Activated T-cell treated with anti-CD3 and anti-CD28 coated beads for 48 hours (primary cell): ENCODE measurements around the gene COG5.
"Not testable (repeated sequence)": the region's sequence is repeated elsewhere in the genome, so short reads cannot be mapped to it uniquely, and the experiment has no call there.

Experiments used
- DNase-seq: peaks from one replicate; pipeline ENCODE4 v3.0.0-alpha.2; 2020; ENCODE audit warnings: low read depth

Gene COG5

DNA sequence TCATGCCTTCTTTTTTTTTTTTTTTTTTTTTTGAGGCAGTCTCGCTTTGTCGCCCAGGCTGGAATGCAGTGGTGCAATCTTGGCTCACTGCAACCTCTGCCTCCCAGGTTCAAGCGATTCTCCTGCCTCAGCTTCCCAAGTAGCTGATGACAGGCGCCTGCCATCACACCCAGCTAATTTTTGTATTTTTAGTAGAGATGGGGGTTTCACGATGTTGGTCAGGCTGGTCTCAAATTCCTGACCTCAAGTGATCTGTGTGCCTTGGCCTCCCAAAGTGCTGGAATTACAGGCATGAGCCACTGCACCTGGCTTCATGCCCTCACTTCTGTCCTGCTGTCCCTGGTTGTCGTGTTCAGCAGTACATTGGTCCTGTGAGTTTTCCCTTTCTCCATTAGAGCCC, 342.9 kb downstream of the COG5 start:
- DNase-seq = not testable (repeated sequence)

DNA sequence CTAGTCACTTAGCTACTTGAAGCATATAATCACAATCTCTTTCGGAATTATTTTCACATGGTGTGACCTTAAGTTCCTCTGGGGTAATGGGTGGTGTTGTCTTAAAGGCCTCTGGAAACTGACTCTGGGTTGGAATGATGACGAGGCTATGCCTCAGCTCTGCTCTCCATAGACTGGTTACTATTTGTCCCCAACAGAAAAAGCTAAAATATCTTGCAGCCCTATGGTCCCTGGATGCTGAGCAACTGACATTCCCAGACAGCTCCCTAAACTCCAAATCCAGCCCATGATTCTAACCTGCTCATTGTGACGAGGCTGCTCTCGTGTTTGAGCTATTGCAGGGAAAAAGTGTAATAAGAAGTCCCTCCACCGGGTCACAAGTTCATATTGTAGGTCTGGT, 343.4 kb downstream of the COG5 start:
- no peak for DNase-seq

DNA sequence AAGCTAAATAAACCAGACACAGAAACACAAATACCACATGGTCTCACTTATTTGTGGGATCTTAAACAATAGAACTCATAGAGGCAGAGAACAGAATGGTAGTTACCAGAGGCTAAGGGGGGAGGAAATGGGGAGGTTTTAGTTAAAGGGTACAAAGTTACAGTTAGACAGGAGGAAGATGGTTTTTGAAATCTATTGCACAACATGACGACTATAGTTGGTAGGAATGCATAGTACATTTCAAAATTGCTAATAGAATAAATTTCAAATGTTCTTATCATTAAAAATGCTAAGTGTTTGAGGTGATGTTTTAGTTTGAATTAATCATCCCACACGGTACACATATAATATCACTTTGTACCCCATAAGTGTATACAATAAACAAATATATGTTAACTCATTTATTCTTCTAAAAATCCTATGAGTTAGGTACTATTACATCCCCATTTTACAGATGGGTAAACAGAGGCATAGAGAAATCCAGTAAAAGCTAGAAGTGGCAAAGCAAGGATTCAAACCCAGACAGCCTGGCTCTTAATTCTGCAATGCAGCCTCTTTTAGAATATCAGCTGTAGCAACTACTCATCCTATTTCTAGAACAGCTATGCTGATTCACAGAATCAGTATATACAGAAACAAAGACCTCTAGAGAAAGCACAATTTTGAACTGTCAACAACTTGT, 344.0 kb downstream of the COG5 start:
- no peak for DNase-seq

DNA sequence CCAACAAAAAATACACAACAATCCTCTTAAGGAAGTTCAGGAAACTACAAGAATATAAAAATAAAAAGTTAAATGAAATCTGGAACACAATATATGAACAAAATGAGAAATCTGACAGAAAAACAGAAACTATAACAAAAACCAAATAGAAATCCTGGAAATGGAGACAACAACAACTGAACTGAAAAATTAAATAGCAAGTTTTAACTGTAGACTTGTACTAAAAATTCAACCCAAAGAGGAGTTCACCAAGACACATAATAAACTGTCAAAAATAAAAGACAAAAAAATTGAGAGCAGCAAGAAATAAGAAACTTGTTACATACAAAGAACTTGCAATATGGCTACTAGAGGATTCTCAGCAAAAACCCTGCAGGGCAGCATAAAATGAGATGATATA, 349.8 kb downstream of the COG5 start:
- no peak for DNase-seq

DNA sequence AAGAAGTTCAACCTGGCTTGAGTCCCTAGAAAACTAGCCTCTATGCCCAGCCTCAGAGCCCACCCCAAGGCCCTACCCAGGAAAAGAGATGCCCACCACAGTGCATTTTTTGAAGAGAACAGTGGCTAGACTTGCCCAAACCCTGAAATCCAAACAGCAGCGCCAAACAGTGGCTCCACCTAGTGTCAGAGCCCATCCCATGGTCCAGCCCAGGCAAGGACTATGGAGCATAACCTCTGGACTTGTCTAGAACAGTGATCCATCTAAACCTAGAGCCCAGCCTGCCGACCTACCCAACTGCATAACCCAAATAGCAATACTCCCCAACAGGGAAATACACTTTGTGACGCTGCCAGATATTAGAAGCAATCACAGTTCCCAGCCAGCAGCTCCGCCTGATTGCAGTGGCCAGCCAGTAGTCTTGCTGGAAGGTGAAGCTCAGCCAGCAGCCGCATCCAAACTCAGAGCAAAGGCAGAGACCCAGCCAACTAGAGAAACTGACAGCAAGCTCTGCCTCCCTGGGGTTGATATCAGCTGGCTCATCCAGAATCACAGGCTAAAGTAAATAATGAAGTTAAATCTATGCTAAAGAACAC, 350.4 kb downstream of the COG5 start:
- DNase-seq = no peak

- DNase-seq = no peak
Observed at GRCh38 chr7:107212725-107213124, 351.0 kb downstream of the COG5 start.

DNA sequence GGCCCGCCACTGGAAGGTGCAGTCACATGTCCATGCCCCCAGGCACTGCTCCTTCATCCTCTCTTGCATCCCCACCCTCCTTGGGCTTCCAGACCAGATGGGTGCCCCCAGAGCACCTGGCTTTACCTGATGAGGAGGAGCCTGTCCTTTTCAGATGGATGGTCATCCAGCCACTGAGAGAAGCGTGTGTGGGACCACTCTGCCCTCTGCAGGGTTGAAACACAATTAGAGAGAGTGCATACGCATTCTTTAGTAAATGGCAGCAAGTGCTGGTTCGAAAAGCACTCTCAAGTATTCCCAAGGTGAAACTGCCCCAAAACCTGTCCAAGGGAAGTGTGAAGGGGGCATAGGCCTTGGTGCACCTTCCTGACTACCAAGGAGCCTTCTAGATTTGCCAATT, 353.3 kb downstream of the COG5 start:
- DNase-seq = no peak

DNA sequence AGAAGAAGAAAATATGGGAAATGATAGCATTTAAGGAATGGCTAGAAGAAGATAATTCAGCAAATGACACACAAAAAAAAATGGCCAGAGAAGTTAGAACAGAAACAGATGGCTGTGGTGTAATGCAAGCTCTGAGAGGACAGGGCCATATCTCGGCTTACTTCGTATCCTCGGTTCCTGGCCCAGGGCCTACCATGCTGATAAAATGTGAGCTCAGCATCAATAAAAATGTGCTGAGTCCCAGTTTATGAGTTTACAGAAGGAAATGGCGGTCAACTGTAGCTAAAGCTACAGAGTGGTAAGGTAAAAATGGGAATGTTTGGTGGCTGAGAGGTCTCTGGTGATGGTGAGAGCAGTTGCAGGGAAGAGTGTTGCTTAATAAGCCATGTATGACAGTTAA, 354.2 kb downstream of the COG5 start:
- DNase-seq = no peak

DNA sequence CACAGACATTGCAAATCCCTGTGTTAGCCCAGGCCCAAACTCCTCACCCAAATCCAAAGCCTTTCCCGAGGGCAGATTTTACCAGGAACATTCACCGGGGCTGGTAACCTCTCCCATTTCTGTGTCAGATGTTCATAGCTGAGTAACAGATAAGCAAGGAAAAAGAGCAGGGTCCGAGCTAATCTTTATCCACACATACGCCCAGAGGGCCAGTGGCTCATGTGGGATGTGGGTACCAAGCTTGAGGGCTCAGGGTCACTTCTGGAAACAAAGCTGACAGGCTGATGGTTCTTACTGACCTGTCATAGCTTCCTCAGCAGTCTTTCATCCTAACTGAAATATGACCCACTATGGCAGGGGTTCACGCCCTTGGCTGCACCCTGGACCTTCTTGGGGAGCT, 355.2 kb downstream of the COG5 start:
- DNase-seq = no peak

GRCh38 chr7:107208024-107208521, 355.6 kb downstream of the COG5 start:
- DNase-seq = no peak

- DNase-seq = no peak
Observed at GRCh38 chr7:107207459-107207858, 356.3 kb downstream of the COG5 start.

GRCh38 chr7:107206706-107207105, 357.0 kb downstream of the COG5 start:
- no peak for DNase-seq

DNA sequence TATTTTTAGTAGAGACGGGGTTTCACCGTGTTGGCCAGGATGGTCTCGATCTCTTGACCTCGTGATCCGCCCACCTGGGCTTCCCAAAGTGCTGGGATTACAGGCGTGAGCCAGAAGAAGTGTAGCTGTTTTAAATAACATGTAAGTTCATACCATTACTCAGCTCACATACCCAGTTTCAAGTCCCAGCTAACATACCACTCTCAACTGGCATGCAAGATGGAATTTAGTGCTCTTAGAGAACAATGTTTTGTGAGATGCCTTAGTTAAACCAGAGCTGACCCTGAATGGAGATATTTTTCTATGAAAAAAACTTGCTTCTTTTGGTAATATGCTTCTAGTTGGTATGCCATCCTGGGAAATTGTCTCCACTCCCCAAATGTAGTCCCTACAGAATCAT, 357.6 kb downstream of the COG5 start:
- DNase-seq = no peak

- DNase-seq = no peak
Observed at GRCh38 chr7:107203607-107204006, 360.1 kb downstream of the COG5 start.

GRCh38 chr7:107201795-107202450, 361.8 kb downstream of the COG5 start:
- DNase-seq = peak; percentile 17

DNA sequence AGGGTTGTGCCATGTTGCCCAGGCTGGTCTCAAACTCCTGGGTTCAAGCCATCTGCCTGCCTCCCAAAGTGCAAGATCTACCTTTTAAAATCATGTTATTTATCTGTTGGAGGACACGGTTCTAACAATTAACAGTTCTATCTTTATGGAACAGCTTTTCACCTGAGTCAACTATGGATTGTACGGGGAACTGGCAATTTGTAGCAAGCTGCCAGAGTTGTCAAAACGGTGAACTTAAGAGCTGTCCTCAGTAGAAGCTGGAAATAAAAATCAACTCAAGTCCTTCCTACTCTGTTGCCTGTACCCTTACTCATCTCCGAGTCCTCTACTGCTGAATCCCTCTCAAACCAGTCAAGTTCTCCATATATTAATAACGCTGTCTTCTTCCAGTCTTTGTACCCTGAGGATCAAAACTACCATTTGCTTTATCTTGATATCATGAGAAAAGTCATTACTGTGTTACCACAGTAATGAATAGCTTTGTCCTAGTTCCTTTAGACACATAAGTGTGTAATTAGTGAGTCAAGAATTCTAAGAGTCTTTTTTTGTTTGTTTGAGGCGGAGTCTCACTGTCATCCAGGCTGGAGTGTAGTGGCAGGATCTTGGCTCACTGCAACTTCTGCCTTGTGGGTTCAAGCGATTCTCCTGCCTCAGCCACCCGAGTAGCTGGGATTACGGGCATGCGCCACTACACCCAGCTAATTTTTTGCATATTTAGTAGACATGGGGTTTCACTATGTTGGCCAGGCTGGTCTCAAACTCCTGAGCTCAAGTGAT, 366.7 kb downstream of the COG5 start:
- DNase-seq = no peak

DNA sequence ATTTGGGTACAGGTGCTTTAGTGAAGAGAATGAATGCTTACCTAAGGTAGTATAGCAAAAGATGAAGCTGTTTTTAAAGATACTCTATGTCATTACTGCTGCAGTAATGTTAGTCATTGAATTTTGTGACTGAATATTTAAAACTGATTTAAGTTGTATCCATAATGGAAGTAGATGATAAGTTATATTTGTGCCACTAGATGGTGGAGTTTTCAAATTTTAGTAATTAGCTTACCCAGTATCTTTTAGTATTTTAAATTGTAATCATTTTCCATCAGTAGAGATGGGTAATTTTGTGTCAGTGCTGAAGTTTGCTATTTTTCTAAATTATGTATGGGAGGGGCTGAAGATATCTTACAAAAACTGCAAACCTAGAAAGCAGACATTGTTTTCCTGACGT, 369.7 kb downstream of the COG5 start:
- DNase-seq = no peak

DNA sequence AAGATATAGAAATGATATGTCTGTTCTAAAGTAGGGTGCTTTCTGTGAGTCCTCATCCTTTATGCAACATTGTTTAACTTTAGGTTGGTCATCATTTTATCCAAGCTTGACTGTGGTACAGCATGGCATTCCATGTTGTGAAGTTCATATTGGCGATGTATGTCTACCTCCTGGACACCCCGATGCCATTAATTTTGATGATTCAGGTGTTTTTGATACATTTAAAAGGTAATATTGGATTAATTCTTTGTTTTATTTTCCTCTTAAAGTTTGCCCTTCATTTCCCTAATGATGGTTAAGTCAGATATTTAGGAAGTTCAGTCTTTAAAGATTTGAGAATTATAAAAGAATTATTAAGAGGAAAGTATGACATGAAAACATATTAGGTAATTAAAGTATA, 373.6 kb downstream of the COG5 start:
- no peak for DNase-seq

GRCh38 chr7:107187774-107188173, 375.9 kb downstream of the COG5 start:
- no peak for DNase-seq

DNA sequence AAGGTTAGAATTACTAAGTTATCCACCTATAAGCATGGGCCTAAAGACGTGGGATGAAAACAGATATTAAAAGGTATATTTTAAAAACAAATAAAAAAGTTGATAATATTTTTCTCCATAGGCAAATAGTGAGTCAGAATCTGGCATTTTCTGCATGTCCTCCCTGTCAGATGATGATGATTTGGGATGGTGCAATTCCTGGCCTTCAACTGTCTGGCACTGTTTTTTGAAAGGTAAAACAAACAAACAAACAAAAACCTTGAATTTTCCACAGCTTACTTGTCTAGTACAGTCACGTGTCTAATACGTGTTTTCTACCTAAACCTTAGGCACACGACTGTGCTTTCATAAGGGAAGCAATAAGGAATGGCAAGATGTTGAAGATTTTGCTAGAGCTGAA, 377.5 kb downstream of the COG5 start:
- no peak for DNase-seq

GRCh38 chr7:107185716-107186115, 378.0 kb downstream of the COG5 start:
- no peak for DNase-seq

DNA sequence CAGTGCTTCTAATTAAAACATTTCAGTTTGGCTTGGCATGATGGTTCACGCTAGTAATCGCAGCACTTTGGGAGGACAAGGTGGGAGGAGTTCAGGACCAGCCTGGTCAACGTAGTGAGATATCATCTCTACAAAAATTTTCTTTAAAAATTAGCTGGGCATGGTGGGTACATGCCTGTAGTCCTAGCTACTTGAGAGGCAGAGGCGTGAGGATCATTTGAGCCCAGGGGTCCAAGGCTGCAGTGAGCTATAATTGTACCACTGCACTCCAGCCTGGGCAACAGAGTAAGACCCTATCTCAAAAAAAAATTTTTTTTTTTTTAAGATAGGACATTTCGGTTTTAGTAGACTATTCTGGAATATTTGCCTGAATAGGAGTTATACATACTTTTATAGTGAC, 382.5 kb downstream of the COG5 start:
- DNase-seq = no peak

DNA sequence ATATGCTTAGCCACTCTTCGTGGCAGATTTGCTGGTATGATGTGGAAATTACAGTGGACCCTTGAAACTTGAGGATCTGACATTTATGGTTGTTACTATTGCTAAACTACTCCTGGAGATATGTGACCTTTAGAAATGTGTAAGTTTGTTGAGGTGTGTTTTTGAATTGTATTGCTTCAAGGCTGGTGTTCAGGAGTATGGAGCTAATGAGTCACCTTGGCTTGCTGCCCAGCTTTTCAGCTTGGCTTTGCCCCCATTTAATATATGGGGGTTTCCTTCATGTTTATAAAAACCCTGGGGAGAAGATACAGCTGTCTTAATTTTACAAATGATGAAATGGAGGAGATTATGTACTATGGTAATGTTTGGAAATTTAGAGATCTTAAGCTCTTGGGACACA, 383.3 kb downstream of the COG5 start:
- peak; percentile 56 for DNase-seq
